HCT116 (cell line): ENCODE measurements around the gene SRF. TPM values are rescaled to one million over a fixed set of nuclear protein-coding genes. Genes with fewer than 3 reads are reported as not detected.
A peak's percentile ranks its signal among the peaks of the same experiment; 100 is the strongest.

Source experiments
- ATAC-seq: fragments of 200-7000 bp; cut with Tn5 transposase; 2 replicates; pipeline ENCODE4 v1.9.1; 2020; ENCODE audit warnings: mild to moderate bottlenecking, moderate library complexity
- BruUV-seq: library from RNA; stranded (reverse); fragments of 400-500 nt; replicated peaks from 2 replicates; lab custom pipeline; 2021; lab: Mats Ljungman, UMichigan
- CTCF ChIA-PET: fragments of 300-600 bp; sonication (Branson Sonifier 250); formaldehyde crosslinking; loops from one replicate; lab custom pipeline; 2021; ENCODE audit warnings: antibody characterized with exemption; lab: Charles Lee
- POLR2A ChIA-PET: fragments of 300-600, 350-600 bp; sonication (Branson Sonifier 250); formaldehyde crosslinking; loops from one replicate; lab custom pipeline; 2021; ENCODE audit warnings: antibody characterized with exemption; lab: Charles Lee
- RAD21 ChIA-PET, 2 experiments: fragments of 300-600 bp; sonication (Branson Sonifier 250); formaldehyde crosslinking; loops; one replicate each; lab custom pipeline; 2023; ENCODE audit warnings: low total read pairs in 2 of 2; ENCODE audit not compliant: uncharacterized antibody in 2 of 2, unreplicated experiment in 2 of 2, low non-redundant PET in 1 of 2; lab: Charles Lee
- DNase-seq: peaks from one replicate; pipeline ENCODE4 v3.0.0-alpha.2; 2010; ENCODE audit warnings: low read depth, low spot score
- H2AFZ ChIP-seq: fragments of 200-600 bp; shearing (Covaris generic), sonication (generic); 2 replicates; pipeline ENCODE4 v1.6.1; 2017; ENCODE audit warnings: low read depth, mixed run types, mixed read lengths, antibody characterized with exemption, low read length; ENCODE audit not compliant: poor library complexity, severe bottlenecking
- H3K27ac ChIP-seq: 2 replicates; pipeline ENCODE4 v1.5.1; 2012; ENCODE audit warnings: low read depth, low read length
- H3K27me3 ChIP-seq: fragments of 200-600 bp; sonication (generic); 2 replicates; pipeline ENCODE4 v1.6.1; 2016; ENCODE audit warnings: mixed run types, low read length, mixed read lengths; ENCODE audit not compliant: insufficient read depth
- H3K36me3 ChIP-seq, 2 experiments: fragments of 200-500 bp in 1 of 2; fragments of 200-600 bp in 1 of 2; sonication (Bioruptor generic) in 1 of 2; sonication (generic) in 1 of 2; 2 replicates each; pipeline versions ENCODE4 v1.5.1 to v1.6.1; 2014 to 2016; ENCODE audit warnings: low read length in 2 of 2, inconsistent platforms in 1 of 2, mixed read lengths in 1 of 2, mixed run types in 1 of 2; ENCODE audit not compliant: insufficient read depth in 2 of 2, control insufficient read depth in 1 of 2
- H3K4me1 ChIP-seq, 2 experiments: fragments of 200-600 bp in 1 of 2; sonication (generic) in 1 of 2; 2 replicates each; pipeline versions ENCODE4 v1.5.1 to v1.6.1; 2012 to 2017; ENCODE audit warnings: low read length in 2 of 2, inconsistent platforms in 1 of 2, mild to moderate bottlenecking in 1 of 2, mixed read lengths in 1 of 2, mixed run types in 1 of 2, moderate library complexity in 1 of 2; ENCODE audit not compliant: insufficient read depth in 2 of 2, control insufficient read depth in 1 of 2
- H3K4me2 ChIP-seq: fragments of 200-600 bp; sonication (generic); 2 replicates; pipeline ENCODE4 v1.6.1; 2017; ENCODE audit warnings: mixed run types, low read length, mixed read lengths
- H3K4me3 ChIP-seq, 2 experiments: fragments of 200-600 bp in 1 of 2; sonication (generic) in 1 of 2; replicated peaks in 1 of 2; 2 replicates each; pipeline ENCODE4 v1.5.1; 2011 to 2016; ENCODE audit warnings: low read length in 2 of 2, control low read depth in 1 of 2, low read depth in 1 of 2, mild to moderate bottlenecking in 1 of 2, mixed read lengths in 1 of 2, mixed run types in 1 of 2
- H3K79me2 ChIP-seq: fragments of 200-600 bp; sonication (generic); 2 replicates; pipeline ENCODE4 v1.6.1; 2017; ENCODE audit warnings: mild to moderate bottlenecking, mixed run types, low read length, moderate library complexity, mixed read lengths; ENCODE audit not compliant: insufficient read depth
- H3K9ac ChIP-seq: fragments of 200-600 bp; sonication (generic); 2 replicates; pipeline ENCODE4 v1.6.1; 2016; ENCODE audit warnings: low read length, mixed read lengths
- H3K9me2 ChIP-seq: fragments of 200-600 bp; sonication (generic), shearing (Covaris generic); 2 replicates; pipeline ENCODE4 v1.6.1; 2017; ENCODE audit warnings: mixed run types, mild to moderate bottlenecking, moderate library complexity; ENCODE audit not compliant: insufficient read depth
- H3K9me3 ChIP-seq, 2 experiments: fragments of 200-500 bp in 1 of 2; fragments of 200-600 bp in 1 of 2; sonication (Bioruptor generic) in 1 of 2; sonication (generic) in 1 of 2; 2 replicates each; pipeline ENCODE4 v1.6.1; 2014 to 2017; ENCODE audit warnings: low read length in 2 of 2, mixed read lengths in 2 of 2, inconsistent platforms in 1 of 2, low read depth in 1 of 2, mild to moderate bottlenecking in 1 of 2, mixed run types in 1 of 2, moderate library complexity in 1 of 2; ENCODE audit not compliant: control insufficient read depth in 1 of 2, insufficient read depth in 1 of 2
- H4K20me1 ChIP-seq: fragments of 200-600 bp; sonication (generic), shearing (Covaris generic); 2 replicates; pipeline ENCODE4 v1.6.1; 2017; ENCODE audit warnings: mixed run types, mild to moderate bottlenecking, moderate library complexity; ENCODE audit not compliant: insufficient read depth
- CEBPB ChIP-seq: IDR thresholded peaks from 2 replicates; pipeline ENCODE4 v1.6.1; 2012; ENCODE audit warnings: low read depth
- ELF1 ChIP-seq: IDR thresholded peaks from 2 replicates; pipeline ENCODE4 v1.6.1; 2012; ENCODE audit warnings: low read depth, borderline replicate concordance
- FOSL1 ChIP-seq: IDR thresholded peaks from 2 replicates; pipeline ENCODE4 v1.6.1; 2012; ENCODE audit warnings: low read depth
- POLR2AphosphoS5 ChIP-seq: IDR thresholded peaks from 2 replicates; pipeline ENCODE4 v1.6.1; 2011; ENCODE audit warnings: mild to moderate bottlenecking, low read depth, low read length, moderate library complexity
- RAD21 ChIP-seq: IDR thresholded peaks from 2 replicates; pipeline ENCODE4 v1.6.1; 2012; ENCODE audit warnings: low read depth, mild to moderate bottlenecking
- SIN3A ChIP-seq: IDR thresholded peaks from 2 replicates; pipeline ENCODE4 v1.6.1; 2012; ENCODE audit warnings: low read depth
- TCF7L2 ChIP-seq: IDR thresholded peaks from 2 replicates; pipeline ENCODE4 v1.7.0; 2011; ENCODE audit warnings: borderline replicate concordance, inconsistent platforms; ENCODE audit not compliant: insufficient read depth, insufficient read length; ENCODE audit errors: extremely low read depth
- intact Hi-C: fragments of 100-400 bp; cut with micrococcal nuclease; formaldehyde crosslinking; loops from 2 replicates; pipeline ENCODE4 v1.10.0; 2022
- total RNA-seq: library from RNA; stranded (reverse); gene quantifications from one replicate; pipeline ENCODE4 v1.2.1, GENCODE V29; 2021; ENCODE audit not compliant: unreplicated experiment
- TF ChIP-seq, protein P1 (sequence below): IDR thresholded peaks from 2 replicates; pipeline ENCODE4 v1.6.1; 2011; ENCODE audit warnings: mild to moderate bottlenecking, low read length, moderate library complexity; ENCODE audit not compliant: insufficient replicate concordance; ENCODE audit errors: extremely low read depth

SRF gene
- total RNA-seq, 1 experiment from 2014 or later = 28.1 TPM

DNA sequence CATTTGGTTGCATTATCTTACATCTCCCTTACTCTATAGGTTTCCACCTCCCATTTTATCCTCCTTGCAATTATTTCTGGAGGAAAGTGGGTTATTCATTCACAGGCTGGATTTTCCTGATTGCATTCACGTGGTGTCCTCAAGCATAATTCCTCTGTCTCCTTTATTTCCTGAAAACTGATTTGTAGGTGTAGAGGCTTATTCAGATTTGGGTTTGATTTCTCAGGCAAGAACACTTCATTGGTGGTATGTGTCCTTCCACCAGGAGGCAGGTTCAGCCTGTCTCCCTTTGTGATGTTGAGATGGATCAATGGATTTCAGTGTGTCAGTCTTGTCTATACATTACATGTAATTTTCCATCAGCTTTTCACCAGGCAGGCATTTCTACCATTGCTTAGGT is 40.9 kb downstream of the SRF start (continued):
- TF ChIP-seq RAD21 (peak; percentile 34; the same call in 1 of the 2 replicates), SIN3A (no peak), CEBPB (no peak), ELF1 (no peak)

DNA sequence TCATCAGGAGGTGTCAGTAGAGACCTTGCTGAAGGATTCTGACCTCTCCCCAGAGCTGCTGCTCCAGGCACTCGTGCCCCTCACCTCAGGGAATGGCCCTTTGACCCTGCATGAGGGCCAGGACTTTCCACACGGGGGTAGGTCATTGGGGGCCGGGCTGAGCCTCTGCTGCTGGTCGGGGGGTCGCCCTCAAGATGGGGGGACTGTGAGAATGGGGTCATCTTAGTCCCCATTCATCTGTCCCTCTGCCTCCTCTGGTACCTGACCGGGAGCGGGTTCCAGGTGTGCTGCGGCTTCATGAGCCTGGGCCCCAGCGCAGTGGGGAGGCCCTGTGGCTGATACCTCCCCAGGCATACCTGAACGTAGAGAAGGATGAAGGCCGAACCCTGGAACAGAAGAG is 42.4 kb downstream of the SRF start:
- CTCF ChIA-PET = no interaction called here
- Histone ChIP-seq H3K4me2 (no peak overlapping the region), H3K27ac (no peak overlapping the region), H3K79me2 (no peaks in the 10 kb centered on the region), H3K4me3 (no peak overlapping the region), H3K9ac (no peak overlapping the region), H3K4me1 (no peaks in the 10 kb centered on the region), H3K9me2 (no peaks in the 10 kb centered on the region), H3K9me3 (no peaks in the 10 kb centered on the region), H4K20me1 (no peaks in the 10 kb centered on the region), H2AFZ (no peak overlapping the region), H3K27me3 (no peaks in the 10 kb centered on the region), H3K36me3 (no peaks in the 10 kb centered on the region; a peak in 1 of 4 replicates)
- POLR2A ChIA-PET = no interaction called here
- no peak for ATAC-seq
- DNase-seq = no peak
- no TSS peak for BruUV-seq
- intact Hi-C loops = no loop called here
- TF ChIP-seq SIN3A = no peak
- no peak for TF ChIP-seq FOSL1
- TF ChIP-seq POLR2AphosphoS5 = no peak
- TF ChIP-seq TCF7L2 = no peak
- TF ChIP-seq, protein P1, sequence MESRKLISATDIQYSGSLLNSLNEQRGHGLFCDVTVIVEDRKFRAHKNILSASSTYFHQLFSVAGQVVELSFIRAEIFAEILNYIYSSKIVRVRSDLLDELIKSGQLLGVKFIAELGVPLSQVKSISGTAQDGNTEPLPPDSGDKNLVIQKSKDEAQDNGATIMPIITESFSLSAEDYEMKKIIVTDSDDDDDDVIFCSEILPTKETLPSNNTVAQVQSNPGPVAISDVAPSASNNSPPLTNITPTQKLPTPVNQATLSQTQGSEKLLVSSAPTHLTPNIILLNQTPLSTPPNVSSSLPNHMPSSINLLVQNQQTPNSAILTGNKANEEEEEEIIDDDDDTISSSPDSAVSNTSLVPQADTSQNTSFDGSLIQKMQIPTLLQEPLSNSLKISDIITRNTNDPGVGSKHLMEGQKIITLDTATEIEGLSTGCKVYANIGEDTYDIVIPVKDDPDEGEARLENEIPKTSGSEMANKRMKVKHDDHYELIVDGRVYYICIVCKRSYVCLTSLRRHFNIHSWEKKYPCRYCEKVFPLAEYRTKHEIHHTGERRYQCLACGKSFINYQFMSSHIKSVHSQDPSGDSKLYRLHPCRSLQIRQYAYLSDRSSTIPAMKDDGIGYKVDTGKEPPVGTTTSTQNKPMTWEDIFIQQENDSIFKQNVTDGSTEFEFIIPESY = no peak
- RAD21 ChIA-PET = no interaction called here
